ENCODE measurements around the gene CISD2. TPM values are rescaled to one million over a fixed set of nuclear protein-coding genes. Genes with fewer than 3 reads are reported as not detected.

The CISD2 gene
- total RNA-seq, 4 donors from 2014 or later: 9.9 to 11.1 (median 10.4) TPM

DNA sequence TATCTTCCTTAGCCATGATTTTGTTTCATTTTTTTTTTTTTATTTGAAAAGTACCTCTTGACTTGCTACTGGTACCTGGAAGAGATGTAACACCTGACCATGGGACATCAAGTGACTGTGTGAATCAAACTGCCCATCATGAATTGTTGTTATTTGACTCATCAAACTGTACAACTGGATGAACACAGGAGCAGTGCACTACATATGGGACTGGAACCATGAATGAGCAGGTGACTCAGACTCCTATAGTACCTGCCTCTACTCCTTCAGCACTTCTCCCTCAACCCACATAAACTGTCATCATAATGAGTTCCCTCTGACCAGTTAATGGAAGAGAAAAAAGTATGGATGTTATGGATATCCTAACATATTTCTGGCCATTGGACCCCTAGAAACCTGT lies 25.5 kb upstream of the CISD2 start:
- Histone ChIP-seq H3K36me3 (no peaks in the 10 kb centered on the region), H3K27me3 (no peaks in the 10 kb centered on the region), H3K9me3 (no peaks in the 10 kb centered on the region), H3K27ac (no peak overlapping the region), H3K4me3 (no peak overlapping the region), H3K4me1 (no peaks in the 10 kb centered on the region)
- TF ChIP-seq EP300 (IDR thresholded peaks at IDR 0.05) (no peak), POLR2A (IDR thresholded peaks at IDR 0.05) (no peak), POLR2AphosphoS5 (IDR thresholded peaks at IDR 0.05) (no peak)
- TF ChIP-seq, protein P1, sequence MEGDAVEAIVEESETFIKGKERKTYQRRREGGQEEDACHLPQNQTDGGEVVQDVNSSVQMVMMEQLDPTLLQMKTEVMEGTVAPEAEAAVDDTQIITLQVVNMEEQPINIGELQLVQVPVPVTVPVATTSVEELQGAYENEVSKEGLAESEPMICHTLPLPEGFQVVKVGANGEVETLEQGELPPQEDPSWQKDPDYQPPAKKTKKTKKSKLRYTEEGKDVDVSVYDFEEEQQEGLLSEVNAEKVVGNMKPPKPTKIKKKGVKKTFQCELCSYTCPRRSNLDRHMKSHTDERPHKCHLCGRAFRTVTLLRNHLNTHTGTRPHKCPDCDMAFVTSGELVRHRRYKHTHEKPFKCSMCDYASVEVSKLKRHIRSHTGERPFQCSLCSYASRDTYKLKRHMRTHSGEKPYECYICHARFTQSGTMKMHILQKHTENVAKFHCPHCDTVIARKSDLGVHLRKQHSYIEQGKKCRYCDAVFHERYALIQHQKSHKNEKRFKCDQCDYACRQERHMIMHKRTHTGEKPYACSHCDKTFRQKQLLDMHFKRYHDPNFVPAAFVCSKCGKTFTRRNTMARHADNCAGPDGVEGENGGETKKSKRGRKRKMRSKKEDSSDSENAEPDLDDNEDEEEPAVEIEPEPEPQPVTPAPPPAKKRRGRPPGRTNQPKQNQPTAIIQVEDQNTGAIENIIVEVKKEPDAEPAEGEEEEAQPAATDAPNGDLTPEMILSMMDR (IDR thresholded peaks at IDR 0.05): no peak
- DNase-seq (ENCODE audit: low spot score in 2 of 2): no peak

DNA sequence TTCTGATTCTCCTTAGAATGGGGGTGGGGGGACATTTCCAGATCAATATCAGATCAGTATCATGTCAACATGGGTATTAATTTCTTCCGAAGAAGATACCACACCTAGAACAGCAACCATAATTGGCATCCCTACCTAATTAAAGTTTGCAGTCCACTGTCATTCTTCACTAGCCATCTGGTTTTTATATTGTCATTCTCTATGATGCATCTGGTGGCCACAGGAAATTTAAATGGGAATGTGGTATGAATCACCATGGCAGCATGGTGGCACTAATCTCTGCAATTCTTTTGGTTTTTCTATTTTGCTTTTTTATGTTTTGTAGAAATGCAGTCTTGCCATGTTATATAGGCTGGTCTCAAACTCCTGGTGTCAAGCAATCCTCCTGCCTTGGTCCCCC lies 24.9 kb upstream of the CISD2 start:
- Histone ChIP-seq H3K4me3 (no peak overlapping the region), H3K4me1 (no peaks in the 10 kb centered on the region), H3K27me3 (no peaks in the 10 kb centered on the region), H3K36me3 (no peaks in the 10 kb centered on the region), H3K9me3 (no peaks in the 10 kb centered on the region), H3K27ac (no peak overlapping the region)
- DNase-seq (ENCODE audit: low spot score in 2 of 2): no peak
- TF ChIP-seq, protein P1 (IDR thresholded peaks at IDR 0.05): no peak
- TF ChIP-seq POLR2AphosphoS5 (IDR thresholded peaks at IDR 0.05): no peak
- no peak for TF ChIP-seq EP300 (IDR thresholded peaks at IDR 0.05)
- TF ChIP-seq POLR2A (IDR thresholded peaks at IDR 0.05): no peak
- 100% methylated on average over 1 of the region's 1 CpG for WGBS

DNA sequence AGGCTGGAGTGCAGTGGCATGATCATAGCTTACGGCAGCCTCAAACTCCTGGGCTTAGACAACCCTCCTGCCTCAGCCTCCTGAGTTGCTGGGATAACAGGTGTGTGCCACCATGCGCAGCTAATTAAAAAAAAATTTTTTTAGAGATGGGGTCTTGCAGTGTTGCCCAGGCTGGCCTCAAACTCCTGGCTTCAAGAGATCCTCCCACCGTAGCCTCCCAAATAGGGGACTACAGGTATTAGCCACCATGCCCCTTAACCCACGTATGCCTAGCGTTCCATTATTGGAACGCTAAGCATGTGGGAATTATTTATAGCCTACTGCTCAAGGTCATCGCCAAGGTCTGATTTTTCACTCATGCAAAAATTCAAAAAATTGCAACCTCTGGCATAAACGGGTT lies 21.1 kb upstream of the CISD2 start:
- TF ChIP-seq, protein P1 (IDR thresholded peaks at IDR 0.05): no peak
- no peak for TF ChIP-seq EP300 (IDR thresholded peaks at IDR 0.05)
- no peak for TF ChIP-seq POLR2A (IDR thresholded peaks at IDR 0.05)
- no peak for TF ChIP-seq POLR2AphosphoS5 (IDR thresholded peaks at IDR 0.05)
- no peak for DNase-seq (ENCODE audit: low spot score in 2 of 2)
- no peak overlapping the region for H3K4me3 ChIP-seq
- WGBS: 94% methylated on average over 8 of the region's 8 CpGs
- H3K36me3 ChIP-seq: no peaks in the 10 kb centered on the region
- H3K27ac ChIP-seq: no peak overlapping the region
- no peaks in the 10 kb centered on the region for H3K9me3 ChIP-seq
- H3K4me1 ChIP-seq: no peaks in the 10 kb centered on the region
- H3K27me3 ChIP-seq: no peaks in the 10 kb centered on the region

DNA sequence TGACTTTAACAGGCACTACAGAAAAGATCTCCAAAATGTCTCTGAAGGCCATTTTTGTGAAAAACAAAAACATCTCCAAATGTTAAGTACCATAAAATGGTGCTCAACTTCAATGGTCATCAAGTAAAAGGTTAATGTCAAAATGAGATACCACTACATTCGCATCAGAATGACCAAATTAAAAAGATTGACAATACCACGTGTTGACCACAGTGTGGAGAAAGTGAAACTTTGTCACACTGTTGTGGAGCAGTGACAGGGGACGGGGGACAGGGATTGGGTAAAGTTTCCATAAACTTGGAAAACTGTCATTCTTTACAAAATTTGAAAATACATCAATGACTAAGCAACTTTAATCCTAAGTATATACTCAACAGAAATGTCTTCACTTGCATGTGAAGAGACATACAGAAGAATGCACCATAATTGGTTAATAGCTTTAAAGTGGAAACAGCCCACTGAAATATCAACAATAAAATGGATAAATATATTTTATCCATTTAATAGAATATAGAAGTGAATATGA lies 19.1 kb upstream of the CISD2 start:
- 82% methylated on average over 3 of the region's 3 CpGs for WGBS
- DNase-seq (ENCODE audit: low spot score in 2 of 2): no peak

DNA sequence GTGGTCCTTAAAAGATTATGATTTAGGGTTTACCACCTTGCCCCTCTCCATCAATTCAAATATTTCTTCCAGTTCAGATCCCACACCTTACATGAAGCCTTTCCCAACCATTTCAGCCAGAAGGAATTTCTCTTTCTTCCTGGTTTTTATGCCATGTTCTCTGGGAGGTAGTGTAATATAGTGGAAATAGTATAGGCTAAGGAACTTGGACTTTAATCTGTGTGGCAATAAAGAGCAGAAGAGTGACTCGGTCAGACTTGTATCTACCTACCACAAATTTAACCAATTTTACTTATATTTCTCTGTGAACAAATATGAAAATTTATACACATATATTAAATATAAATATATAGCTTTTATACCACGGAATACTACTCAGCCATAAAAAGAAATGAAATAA lies 18.4 kb upstream of the CISD2 start:
- H3K4me3 ChIP-seq: no peak overlapping the region
- no peaks in the 10 kb centered on the region for H3K27me3 ChIP-seq
- 89% methylated on average over 2 of the region's 2 CpGs for WGBS
- H3K9me3 ChIP-seq: no peaks in the 10 kb centered on the region
- DNase-seq (ENCODE audit: low spot score in 2 of 2): no peak
- no peaks in the 10 kb centered on the region for H3K36me3 ChIP-seq
- TF ChIP-seq POLR2AphosphoS5 (IDR thresholded peaks at IDR 0.05) (no peak), POLR2A (IDR thresholded peaks at IDR 0.05) (no peak), EP300 (IDR thresholded peaks at IDR 0.05) (no peak)
- TF ChIP-seq, protein P1 (IDR thresholded peaks at IDR 0.05): no peak
- no peak overlapping the region for H3K27ac ChIP-seq
- no peaks in the 10 kb centered on the region for H3K4me1 ChIP-seq

More for the DNA sequence above, 19.1 kb upstream of the CISD2 start:
- H3K9me3 ChIP-seq: no peaks in the 10 kb centered on the region
- H3K4me3 ChIP-seq: no peak overlapping the region
- H3K27ac ChIP-seq: no peak overlapping the region
- TF ChIP-seq, protein P1 (IDR thresholded peaks at IDR 0.05): no peak
- TF ChIP-seq EP300 (IDR thresholded peaks at IDR 0.05) (no peak), POLR2AphosphoS5 (IDR thresholded peaks at IDR 0.05) (no peak), POLR2A (IDR thresholded peaks at IDR 0.05) (no peak)
- H3K4me1 ChIP-seq: no peaks in the 10 kb centered on the region
- H3K36me3 ChIP-seq: no peaks in the 10 kb centered on the region
- no peaks in the 10 kb centered on the region for H3K27me3 ChIP-seq
